H1 (cell line): ENCODE results near the gene NOTCH4. TPM values are rescaled to one million over a fixed set of nuclear protein-coding genes. Genes with fewer than 3 reads are reported as not detected.
A peak's percentile ranks its signal among the peaks of the same experiment; 100 is the strongest.

Source experiments
- CTCF ChIA-PET: fragments of 300-600 bp; sonication (Branson Sonifier 250); formaldehyde crosslinking; loops from one replicate; lab custom pipeline; 2021; ENCODE audit not compliant: partially characterized antibody; lab: Charles Lee
- POLR2A ChIA-PET: fragments of 300-600 bp; sonication (Branson Sonifier 250); formaldehyde crosslinking; loops from one replicate; lab custom pipeline; 2021; ENCODE audit warnings: inconsistent platforms; ENCODE audit not compliant: partially characterized antibody; lab: Charles Lee
- DNase-seq, 2 experiments: peaks; one replicate each; pipeline versions ENCODE4 v3.0.0 to v3.0.0-alpha.2; 2010 to 2022; ENCODE audit warnings: low spot score in 2 of 2, low read depth in 1 of 2, mixed read lengths in 1 of 2
- FAIRE-seq: peaks from 2 replicates; lab custom pipeline; 2011; peaks lifted over from hg19 to GRCh38; lab: Jason Lieb, UNC
- H2AFZ ChIP-seq: 2 replicates; pipeline ENCODE4 v1.8.1; 2012; ENCODE audit warnings: low read length, inconsistent platforms
- H2AK5ac ChIP-seq: 2 replicates; pipeline ENCODE4 v1.6.1; 2013; ENCODE audit warnings: low read depth, low read length
- H2BK120ac ChIP-seq: replicated peaks from 2 replicates; pipeline ENCODE3; 2013; ENCODE audit warnings: low read depth, low read length, inconsistent platforms
- H2BK12ac ChIP-seq: 2 replicates; pipeline ENCODE4 v1.6.1; 2013; ENCODE audit warnings: low read depth, low read length
- H2BK15ac ChIP-seq: 2 replicates; pipeline ENCODE4 v1.6.1; 2013; ENCODE audit warnings: low read length
- H2BK20ac ChIP-seq: 2 replicates; pipeline ENCODE4 v1.6.1; 2013; ENCODE audit warnings: low read length
- H2BK5ac ChIP-seq: 2 replicates; pipeline ENCODE4 v1.6.1; 2013; ENCODE audit warnings: low read depth, low read length
- H3K14ac ChIP-seq: 2 replicates; pipeline ENCODE4 v1.6.1; 2013; ENCODE audit warnings: inconsistent platforms; ENCODE audit not compliant: insufficient read length
- H3K18ac ChIP-seq: 2 replicates; pipeline ENCODE4 v1.6.1; 2013; ENCODE audit warnings: low read length; ENCODE audit errors: extremely low read depth
- H3K23ac ChIP-seq: 2 replicates; pipeline ENCODE4 v1.6.1; 2013; ENCODE audit warnings: inconsistent platforms; ENCODE audit not compliant: insufficient read length
- H3K23me2 ChIP-seq: 2 replicates; pipeline ENCODE4 v1.6.1; 2013; ENCODE audit warnings: low read depth, low read length
- H3K27ac ChIP-seq: 2 replicates; pipeline ENCODE4 v1.6.1; 2011; ENCODE audit warnings: low read depth, low read length, inconsistent platforms
- H3K27me3 ChIP-seq, 4 experiments: replicated peaks in 1 of 4; 1 replicate in 1 of 4; 2 replicates in 3 of 4; pipeline versions ENCODE4 v1.6.1 to v1.8.1; 2011 to 2013; ENCODE audit warnings: low read length in 3 of 4, mild to moderate bottlenecking in 3 of 4, inconsistent platforms in 2 of 4, mixed read lengths in 2 of 4, moderate library complexity in 1 of 4; ENCODE audit not compliant: control insufficient read depth in 3 of 4, insufficient read depth in 3 of 4; ENCODE audit errors: extremely low read depth in 1 of 4
- H3K36me3 ChIP-seq, 4 experiments: 2 replicates each; pipeline versions ENCODE4 v1.6.1 to v1.8.1; 2011 to 2013; ENCODE audit warnings: mild to moderate bottlenecking in 4 of 4, low read length in 3 of 4, moderate library complexity in 2 of 4, control low read depth in 1 of 4, inconsistent platforms in 1 of 4; ENCODE audit not compliant: insufficient read depth in 4 of 4, control insufficient read depth in 2 of 4
- H3K4ac ChIP-seq: replicated peaks from 2 replicates; pipeline ENCODE3; 2013; ENCODE audit warnings: low read length, low read depth, mixed read lengths, inconsistent platforms; ENCODE audit not compliant: insufficient read length
- H3K4me1 ChIP-seq, 4 experiments: replicated peaks in 1 of 4; 1 replicate in 1 of 4; 2 replicates in 3 of 4; pipeline versions ENCODE4 v1.6.1 to v1.8.1; 2011 to 2013; ENCODE audit warnings: low read length in 3 of 4, inconsistent platforms in 2 of 4, mixed read lengths in 1 of 4; ENCODE audit not compliant: insufficient read depth in 4 of 4, control insufficient read depth in 3 of 4
- H3K4me2 ChIP-seq, 2 experiments: 2 replicates each; pipeline versions ENCODE4 v1.6.1 to v1.8.1; 2011 to 2013; ENCODE audit warnings: low read depth in 2 of 2, low read length in 2 of 2, control low read depth in 1 of 2, inconsistent platforms in 1 of 2, mild to moderate bottlenecking in 1 of 2; ENCODE audit not compliant: insufficient read depth in 1 of 2
- H3K4me3 ChIP-seq, 4 experiments: fragments of 200-600, 300-600 bp in 1 of 4; sonication (generic), shearing (Covaris generic), sonication (Bioruptor Twin) in 1 of 4; 2 replicates each; pipeline versions ENCODE4 v1.5.1 to v1.8.1; 2011 to 2016; ENCODE audit warnings: low read length in 4 of 4, low read depth in 3 of 4, control low read depth in 2 of 4, inconsistent platforms in 2 of 4, mild to moderate bottlenecking in 2 of 4, mixed read lengths in 1 of 4, moderate library complexity in 1 of 4; ENCODE audit not compliant: insufficient read depth in 2 of 4; ENCODE audit errors: extremely low read depth in 1 of 4
- H3K56ac ChIP-seq: replicated peaks from 2 replicates; pipeline ENCODE3; 2013; ENCODE audit warnings: low read depth, mild to moderate bottlenecking, mixed read lengths, low read length, inconsistent platforms; ENCODE audit not compliant: insufficient read length
- H3K79me1 ChIP-seq: 2 replicates; pipeline ENCODE4 v1.6.1; 2013; ENCODE audit warnings: low read depth, low read length, control low read depth
- H3K79me2 ChIP-seq, 2 experiments: 2 replicates each; pipeline versions ENCODE4 v1.6.1 to v1.8.1; 2012 to 2013; ENCODE audit warnings: low read length in 2 of 2, mild to moderate bottlenecking in 2 of 2, inconsistent platforms in 1 of 2; ENCODE audit not compliant: insufficient read depth in 2 of 2, control insufficient read depth in 1 of 2
- H3K9ac ChIP-seq, 4 experiments: replicated peaks in 1 of 4; 1 replicate in 1 of 4; 2 replicates in 3 of 4; pipeline versions ENCODE4 v1.6.1 to v1.8.1; 2011 to 2013; ENCODE audit warnings: low read depth in 3 of 4, low read length in 3 of 4, control low read depth in 2 of 4, mild to moderate bottlenecking in 2 of 4, moderate library complexity in 2 of 4, inconsistent platforms in 1 of 4; ENCODE audit errors: extremely low read depth in 1 of 4
- H3K9me3 ChIP-seq, 2 experiments: 2 replicates each; pipeline versions ENCODE4 v1.6.1 to v1.8.1; 2012 to 2013; ENCODE audit warnings: mild to moderate bottlenecking in 2 of 2, moderate library complexity in 2 of 2, control low read depth in 1 of 2, inconsistent platforms in 1 of 2, low read depth in 1 of 2, low read length in 1 of 2, mixed read lengths in 1 of 2; ENCODE audit not compliant: insufficient read depth in 2 of 2
- H4K20me1 ChIP-seq, 2 experiments: replicated peaks in 1 of 2; 2 replicates each; pipeline versions ENCODE3 to v1.8.1; 2011 to 2013; ENCODE audit warnings: inconsistent platforms in 2 of 2, low read length in 2 of 2, mild to moderate bottlenecking in 1 of 2; ENCODE audit not compliant: insufficient read depth in 2 of 2, control insufficient read depth in 1 of 2
- H4K5ac ChIP-seq: 2 replicates; pipeline ENCODE4 v1.6.1; 2013; ENCODE audit warnings: low read length, low read depth, mixed read lengths, inconsistent platforms; ENCODE audit not compliant: insufficient read length
- H4K8ac ChIP-seq: 2 replicates; pipeline ENCODE4 v1.8.0; 2013; ENCODE audit warnings: mild to moderate bottlenecking, moderate library complexity, low read length, inconsistent platforms; ENCODE audit not compliant: insufficient read depth; ENCODE audit errors: extremely low read depth
- H4K91ac ChIP-seq: replicated peaks from 2 replicates; pipeline ENCODE3; 2013; ENCODE audit warnings: low read length, mixed read lengths, inconsistent platforms; ENCODE audit not compliant: insufficient read length
- CBX5 ChIP-seq: fragments of 300-800, 300-1000 bp; sonication (generic); IDR thresholded peaks from 2 replicates; pipeline ENCODE4 v1.7.1; 2016; ENCODE audit warnings: antibody characterized with exemption, low read length, low read depth
- CEBPB ChIP-seq: IDR thresholded peaks from 2 replicates; pipeline ENCODE4 v1.6.1; 2012; ENCODE audit warnings: low read depth, low read length
- EZH2 ChIP-seq: fragments of 200-600 bp; sonication (generic); IDR thresholded peaks from 2 replicates; pipeline ENCODE4 v1.7.1; 2012; ENCODE audit warnings: low read depth, mild to moderate bottlenecking, moderate library complexity, low read length, inconsistent platforms; ENCODE audit not compliant: severe bottlenecking
- POLR2AphosphoS5 ChIP-seq: IDR thresholded peaks from 2 replicates; pipeline ENCODE4 v1.6.1; 2011; ENCODE audit warnings: low read depth, low read length
- POU5F1 ChIP-seq: IDR thresholded peaks from 2 replicates; pipeline ENCODE4 v1.6.1; 2011; ENCODE audit warnings: low read depth, mild to moderate bottlenecking, low read length, moderate library complexity
- RBBP5 ChIP-seq: IDR thresholded peaks from 2 replicates; pipeline ENCODE4 v1.7.1; 2012; ENCODE audit warnings: low read depth, mild to moderate bottlenecking, inconsistent platforms, low read length, moderate library complexity, borderline replicate concordance
- RNF2 ChIP-seq: fragments of 200-900, 300-1000 bp; sonication (generic); IDR thresholded peaks from 2 replicates; pipeline ENCODE4 v1.7.1; 2016; ENCODE audit warnings: borderline replicate concordance, low read depth, mild to moderate bottlenecking, antibody characterized with exemption, low read length; ENCODE audit not compliant: poor library complexity, severe bottlenecking; ENCODE audit errors: missing control alignments
- SP1 ChIP-seq: IDR thresholded peaks from 2 replicates; pipeline ENCODE4 v1.6.1; 2011; ENCODE audit warnings: low read depth, low read length
- SP4 ChIP-seq: IDR thresholded peaks from 2 replicates; pipeline ENCODE4 v1.6.1; 2012; ENCODE audit warnings: low read length, inconsistent platforms
- SRF ChIP-seq: IDR thresholded peaks from 2 replicates; pipeline ENCODE4 v1.6.1; 2011; ENCODE audit warnings: mild to moderate bottlenecking, low read depth, low read length, moderate library complexity
- TBP ChIP-seq: IDR thresholded peaks from 2 replicates; pipeline ENCODE4 v1.6.1; 2011; ENCODE audit warnings: low read depth, low read length, improper control_type of control experiment
- WGBS, 2 experiments: shearing (Covaris generic) in 1 of 2; methylation state at CpG; one replicate each; pipeline versions ENCODE4 v1.1.6 to v1.1.7; 2013 to 2015; ENCODE audit warnings: low lambda C conversion rate in 2 of 2, mixed read lengths in 2 of 2, inconsistent platforms in 1 of 2, low coverage in 1 of 2, missing lambda C conversion rate in 1 of 2; ENCODE audit not compliant: insufficient replicate concordance in 2 of 2, insufficient coverage in 1 of 2, insufficient read length in 1 of 2; ENCODE audit errors: extremely low coverage in 1 of 2, missing lambda C conversion rate in 1 of 2; 5-methylcytosine and 5-hydroxymethylcytosine counted together
- polyA plus RNA-seq, 7 experiments: library from polyadenylated mRNA; depleted of rRNA in 3 of 7; stranded (reverse) in 5 of 7; unstranded in 2 of 7; fragments of >200 nt in 5 of 7; fragments of 200-250 nt in 2 of 7; gene quantifications; 1 replicate in 5 of 7; 2 replicates in 1 of 7; 4 replicates in 1 of 7; pipeline versions ENCODE4 v1.2.1 to v1.2.3, GENCODE V29; 2011 to 2013; ENCODE audit warnings: missing spikeins in 2 of 7, mixed read lengths in 2 of 7
- total RNA-seq: library from RNA; stranded (reverse); fragmentation: NEBNext Ultra II Directional; extraction: Animal tissue kit (Norgen Biotek cat#: 25700); gene quantifications from 2 replicates; pipeline ENCODE4 v1.2.1, GENCODE V29; 2021
- TF ChIP-seq, protein P1 (sequence below): IDR thresholded peaks from 2 replicates; pipeline ENCODE4 v1.6.1; 2011; ENCODE audit warnings: low read depth, mild to moderate bottlenecking, low read length; ENCODE audit not compliant: insufficient read depth
- TF ChIP-seq, protein P2 (sequence below): IDR thresholded peaks from 2 replicates; pipeline ENCODE4 v1.6.1; 2011; ENCODE audit warnings: low read length, improper control_type of control experiment

The NOTCH4 gene
- total and polyA plus RNA-seq, 2 of the 8 experiments (the other 6 are each of a cell fraction or from before 2014, with no cell fraction given) = 1.9 to 2.8 TPM

DNA sequence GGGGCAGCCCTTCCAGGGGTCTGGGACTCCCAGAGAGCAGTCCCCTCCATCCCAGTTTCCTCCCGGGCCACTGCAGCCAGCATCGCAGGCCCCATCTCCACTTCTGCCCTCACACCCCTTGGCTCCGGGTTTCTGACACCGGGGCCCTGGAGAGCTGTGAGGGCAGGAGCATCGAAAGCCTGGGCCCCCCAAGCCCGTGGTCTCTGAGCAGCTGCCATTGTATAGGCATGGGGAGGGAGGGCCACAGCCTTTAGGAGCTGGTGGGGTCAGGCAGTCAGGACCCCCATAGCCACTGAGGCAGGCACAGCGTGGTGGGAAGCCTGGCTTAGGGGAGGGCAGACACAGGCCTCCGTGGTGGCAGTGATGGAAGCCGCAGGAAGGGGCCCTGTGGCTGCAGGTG, 21.7 kb downstream of the NOTCH4 start:
- Histone ChIP-seq H3K36me3 (no peaks in the 10 kb centered on the region), H3K79me1 (no peaks in the 10 kb centered on the region), H2BK20ac (no peak overlapping the region), H2AK5ac (no peak overlapping the region), H3K27me3 (no peaks in the 10 kb centered on the region), H3K18ac (no peak overlapping the region), H2BK15ac (no peak overlapping the region), H3K23ac (no peak overlapping the region), H2BK120ac (no peak overlapping the region), H4K91ac (no peak overlapping the region), H4K5ac (no peak overlapping the region), H3K79me2 (no peaks in the 10 kb centered on the region), H3K9me3 (no peaks in the 10 kb centered on the region), H3K4me1 (peaks cover 0 to 6% (median 2%) of the 10 kb centered on the region in 4 experiments; a peak in 4 of 7 replicates), H2BK12ac (no peak overlapping the region), H3K27ac (no peak overlapping the region), H3K4me3 (no peak overlapping the region), H3K9ac (no peak overlapping the region), H3K14ac (no peak overlapping the region), H2BK5ac (peak overlapping the region; percentile 49; the same call in 1 of the 2 replicates), H3K23me2 (no peaks in the 10 kb centered on the region), H3K4me2 (no peak overlapping the region), H3K56ac (no peak overlapping the region), H3K4ac (no peak overlapping the region), H2AFZ (no peak overlapping the region), H4K8ac (no peak overlapping the region), H4K20me1 (no peaks in the 10 kb centered on the region)
- 77% methylated on average over 9 of the region's 9 CpGs; no CpG with 5 or more reads in 1 of the 2 experiments for WGBS, 2 experiments
- POLR2A ChIA-PET = interaction anchor here (1.4 kb wide), 2 partner anchors 14 to 17 kb away, joined by 3 to 4 read pairs; no protein-coding TSS in a partner anchor
- DNase-seq = no peak
- FAIRE-seq = no peak
- CTCF ChIA-PET = interaction anchor here (1.8 kb wide), 1 partner anchor 19 kb away, joined by 3 read pairs; no protein-coding TSS in a partner anchor
- TF ChIP-seq POLR2AphosphoS5 (no peak), SP1 (no peak), CEBPB (no peak), RBBP5 (no peak), TBP (no peak), RNF2 (no peak), SP4 (no peak), CBX5 (no peak), SRF (no peak), EZH2 (no peak), POU5F1 (no peak)
- TF ChIP-seq, protein P1, sequence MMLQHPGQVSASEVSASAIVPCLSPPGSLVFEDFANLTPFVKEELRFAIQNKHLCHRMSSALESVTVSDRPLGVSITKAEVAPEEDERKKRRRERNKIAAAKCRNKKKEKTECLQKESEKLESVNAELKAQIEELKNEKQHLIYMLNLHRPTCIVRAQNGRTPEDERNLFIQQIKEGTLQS = no peak
- TF ChIP-seq, protein P2, sequence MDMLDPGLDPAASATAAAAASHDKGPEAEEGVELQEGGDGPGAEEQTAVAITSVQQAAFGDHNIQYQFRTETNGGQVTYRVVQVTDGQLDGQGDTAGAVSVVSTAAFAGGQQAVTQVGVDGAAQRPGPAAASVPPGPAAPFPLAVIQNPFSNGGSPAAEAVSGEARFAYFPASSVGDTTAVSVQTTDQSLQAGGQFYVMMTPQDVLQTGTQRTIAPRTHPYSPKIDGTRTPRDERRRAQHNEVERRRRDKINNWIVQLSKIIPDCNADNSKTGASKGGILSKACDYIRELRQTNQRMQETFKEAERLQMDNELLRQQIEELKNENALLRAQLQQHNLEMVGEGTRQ = no peak
